GM19372 (cell line): ENCODE data around the gene NCAM1.
"Not testable (repeated sequence)": the region's sequence is repeated elsewhere in the genome, so short reads cannot be mapped to it uniquely, and the experiment has no call there.

Experiments used
- ATAC-seq: cut with Tn5 transposase; IDR thresholded peaks from one replicate; pipeline ENCODE4 v1.9.1; 2021; ENCODE audit warnings: mild to moderate bottlenecking, low read depth, moderate library complexity; ENCODE audit not compliant: unreplicated experiment

The NCAM1 gene

GRCh38 chr11:113018913-113019312 is 57.7 kb downstream of the NCAM1 start:
- ATAC-seq: no peak

GRCh38 chr11:113019711-113020110 is 58.5 kb downstream of the NCAM1 start:
- no peak for ATAC-seq

- no peak for ATAC-seq
Observed at GRCh38 chr11:113021111-113021510, 59.9 kb downstream of the NCAM1 start.

GRCh38 chr11:113022262-113022661 is 61.0 kb downstream of the NCAM1 start:
- no peak for ATAC-seq

GRCh38 chr11:113023228-113023627 is 62.0 kb downstream of the NCAM1 start:
- no peak for ATAC-seq

GRCh38 chr11:113023986-113024385 is 62.8 kb downstream of the NCAM1 start:
- ATAC-seq: no peak

- ATAC-seq: no peak
Observed at GRCh38 chr11:113026778-113027177, 65.6 kb downstream of the NCAM1 start.

GRCh38 chr11:113034576-113034975 is 73.4 kb downstream of the NCAM1 start:
- no peak for ATAC-seq

GRCh38 chr11:113035708-113036107 is 74.5 kb downstream of the NCAM1 start:
- ATAC-seq: no peak

GRCh38 chr11:113043698-113044097 is 82.5 kb downstream of the NCAM1 start:
- no peak for ATAC-seq

- no peak for ATAC-seq
Observed at GRCh38 chr11:113045146-113045545, 83.9 kb downstream of the NCAM1 start.

- no peak for ATAC-seq
Observed at GRCh38 chr11:113046866-113047265, 85.6 kb downstream of the NCAM1 start.

- no peak for ATAC-seq
Observed at GRCh38 chr11:113048820-113049768, 87.9 kb downstream of the NCAM1 start.

GRCh38 chr11:113053042-113053441 is 91.8 kb downstream of the NCAM1 start:
- not testable (repeated sequence) for ATAC-seq

- no peak for ATAC-seq
Observed at GRCh38 chr11:113057038-113057437, 95.8 kb downstream of the NCAM1 start.

- ATAC-seq: no peak
Observed at GRCh38 chr11:113059548-113059947, 98.3 kb downstream of the NCAM1 start.

- ATAC-seq: no peak
Observed at GRCh38 chr11:113065330-113065729, 104.1 kb downstream of the NCAM1 start.

GRCh38 chr11:113072237-113072858 is 111.1 kb downstream of the NCAM1 start:
- ATAC-seq: no peak

GRCh38 chr11:113073290-113073953 is 112.2 kb downstream of the NCAM1 start:
- no peak for ATAC-seq

- no peak for ATAC-seq
Observed at GRCh38 chr11:113075586-113076095, 114.4 kb downstream of the NCAM1 start.

GRCh38 chr11:113077379-113077778 is 116.2 kb downstream of the NCAM1 start:
- no peak for ATAC-seq
